GM18498 (cell line): ENCODE results near the gene EXOC6B.

ENCODE experiments used
- ATAC-seq: cut with Tn5 transposase; IDR thresholded peaks from one replicate; pipeline ENCODE4 v1.9.1; 2021; ENCODE audit warnings: mild to moderate bottlenecking, moderate library complexity; ENCODE audit not compliant: unreplicated experiment

The EXOC6B gene

DNA sequence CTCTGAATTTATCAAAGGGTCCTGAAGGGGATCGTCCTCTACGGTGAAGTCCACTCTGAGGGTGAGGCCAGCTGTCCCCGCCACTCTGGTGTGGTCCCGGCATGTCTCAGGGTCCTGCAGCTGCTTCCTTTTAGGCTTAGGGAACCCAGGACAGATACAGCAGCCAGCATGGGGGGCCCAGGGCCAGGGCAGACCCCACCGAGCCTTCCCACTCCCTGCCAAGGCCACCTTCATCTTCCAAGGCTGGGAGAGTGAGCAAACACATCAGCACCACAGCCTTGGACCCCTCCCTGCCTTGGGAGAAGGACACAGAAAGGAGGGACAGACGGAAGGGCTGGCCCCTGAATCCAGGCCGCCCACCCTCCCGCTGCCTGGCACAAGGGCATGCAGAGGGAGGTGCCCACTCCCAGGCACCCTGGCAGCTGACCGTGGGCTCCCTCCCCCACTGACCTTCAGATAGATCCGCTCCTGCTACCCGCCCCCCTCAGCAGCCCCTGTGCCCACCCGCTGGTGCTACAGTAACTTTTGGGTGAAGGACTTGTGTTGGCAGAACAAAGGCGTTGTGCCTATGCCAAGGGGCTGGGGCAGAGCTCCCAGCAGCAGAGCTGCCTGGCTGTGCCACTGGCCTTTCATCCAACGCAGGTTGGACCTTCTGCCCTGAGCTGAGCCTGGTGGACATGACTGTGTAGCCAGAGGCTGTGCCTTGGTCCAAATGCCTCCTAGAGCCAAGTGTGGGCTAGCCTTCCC, 685.8 kb downstream of the EXOC6B start:
- no peak for ATAC-seq

GRCh38 chr2:72139471-72139873, 686.4 kb downstream of the EXOC6B start:
- ATAC-seq, result no peak

DNA sequence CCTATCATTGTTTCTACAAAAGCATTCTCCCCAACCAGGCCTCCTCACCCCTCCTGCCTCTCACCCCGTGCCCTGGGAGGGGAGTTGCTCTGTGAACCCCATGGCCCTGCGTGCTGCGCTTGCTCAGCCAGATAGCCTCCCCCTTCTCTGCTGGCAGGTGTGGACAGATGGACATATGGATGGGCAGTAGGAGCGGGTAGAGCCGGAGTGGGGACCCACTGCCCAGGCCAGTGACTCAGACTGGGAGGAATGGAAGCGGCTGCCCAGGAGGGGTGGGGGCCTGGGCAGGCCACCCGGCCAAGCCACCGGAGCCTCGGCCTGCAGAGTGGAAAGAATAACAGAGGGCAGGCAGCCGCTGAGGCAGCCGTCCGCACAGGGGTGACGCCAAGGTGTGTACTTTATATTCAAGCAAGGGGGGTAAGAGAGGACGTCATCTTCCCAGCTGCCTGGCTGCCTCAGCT, 686.9 kb downstream of the EXOC6B start:
- no peak for ATAC-seq

DNA sequence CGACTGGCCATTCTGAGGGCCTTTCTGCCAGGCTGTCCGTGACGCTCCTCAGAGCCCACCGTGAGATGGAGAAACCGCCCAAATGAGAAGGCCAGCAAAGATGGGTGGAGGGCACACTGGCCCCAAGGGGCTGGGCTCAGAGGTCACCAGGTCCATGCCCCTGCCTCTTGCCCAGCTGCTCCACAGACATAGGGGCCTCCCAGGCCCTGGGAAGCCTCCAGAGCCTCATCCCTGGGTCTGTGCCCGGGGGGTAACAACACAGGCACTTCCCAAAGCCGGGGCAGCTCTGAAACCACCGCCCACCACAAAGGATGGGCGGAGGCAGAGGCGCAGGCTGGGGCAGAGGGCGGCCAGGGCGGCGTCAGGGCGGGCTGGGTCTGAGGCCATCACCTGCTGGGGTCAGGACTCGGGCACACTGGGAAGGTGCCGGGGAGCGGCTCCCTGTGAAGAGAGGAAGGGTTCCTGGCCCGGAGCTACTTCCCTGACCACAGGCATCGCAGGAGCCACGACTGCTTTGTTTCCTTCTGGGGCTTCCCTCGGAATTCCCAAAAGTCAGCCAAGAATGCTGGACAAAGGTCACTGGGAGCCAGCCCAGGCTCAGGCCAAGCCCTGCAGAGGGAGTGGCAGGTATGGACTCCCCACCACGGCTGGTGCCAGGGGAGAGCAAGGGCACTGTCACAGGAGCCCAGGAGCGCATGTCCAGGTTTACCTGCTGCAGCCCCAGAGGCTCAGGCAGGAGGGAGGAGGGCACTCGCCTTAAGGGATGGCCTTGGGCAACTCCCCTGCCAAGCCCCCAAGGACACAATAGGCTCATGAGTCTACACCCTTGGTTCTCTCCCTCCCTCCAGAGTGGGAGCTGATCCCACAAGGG, 687.6 kb downstream of the EXOC6B start:
- no peak for ATAC-seq

GRCh38 chr2:72137498-72138010, 688.3 kb downstream of the EXOC6B start:
- peak; percentile 94 for ATAC-seq

- ATAC-seq, result peak; percentile 13
Observed at GRCh38 chr2:72136933-72137497, 688.8 kb downstream of the EXOC6B start.

DNA sequence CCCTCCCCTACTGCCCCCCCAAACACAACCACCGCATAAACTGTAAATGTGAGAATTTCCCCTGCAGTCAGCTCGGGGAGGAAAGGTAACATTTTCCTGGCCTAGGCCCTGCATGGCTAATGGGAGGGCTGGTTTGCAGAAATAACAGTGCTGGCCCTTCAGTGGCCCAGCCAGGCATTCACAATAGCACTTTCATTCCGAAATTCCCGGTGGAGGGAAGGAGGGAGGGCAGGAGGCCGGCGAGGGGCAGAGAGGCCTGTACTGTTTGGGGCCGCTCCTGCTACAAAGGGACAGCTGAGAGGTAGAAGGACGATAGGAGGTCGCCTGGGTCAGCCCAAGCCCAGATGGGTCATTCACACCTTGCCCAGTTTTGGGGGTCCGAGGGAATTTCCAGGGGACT, 689.5 kb downstream of the EXOC6B start:
- ATAC-seq, result no peak

DNA sequence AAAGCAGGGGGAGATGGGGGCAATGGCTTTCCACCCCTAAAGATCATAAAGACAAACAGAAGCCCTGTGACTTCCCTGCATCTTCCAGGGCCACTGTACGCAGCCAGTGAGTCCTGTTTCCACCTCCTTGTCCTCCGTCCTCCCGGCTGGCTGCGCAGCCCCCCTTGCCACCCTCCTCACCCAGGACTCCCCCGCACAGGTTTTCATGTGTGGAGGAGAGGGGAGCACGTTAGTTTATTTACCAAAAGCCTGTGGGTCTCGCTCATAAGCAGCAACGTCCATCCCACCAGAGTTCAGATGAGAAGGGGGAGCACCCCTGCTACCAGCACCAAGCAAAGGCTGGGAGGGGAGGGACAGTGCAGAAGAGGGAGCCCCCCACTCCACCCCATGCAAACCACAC, 689.9 kb downstream of the EXOC6B start:
- no peak for ATAC-seq

- no peak for ATAC-seq
Observed at GRCh38 chr2:72134997-72135800, 690.6 kb downstream of the EXOC6B start.

DNA sequence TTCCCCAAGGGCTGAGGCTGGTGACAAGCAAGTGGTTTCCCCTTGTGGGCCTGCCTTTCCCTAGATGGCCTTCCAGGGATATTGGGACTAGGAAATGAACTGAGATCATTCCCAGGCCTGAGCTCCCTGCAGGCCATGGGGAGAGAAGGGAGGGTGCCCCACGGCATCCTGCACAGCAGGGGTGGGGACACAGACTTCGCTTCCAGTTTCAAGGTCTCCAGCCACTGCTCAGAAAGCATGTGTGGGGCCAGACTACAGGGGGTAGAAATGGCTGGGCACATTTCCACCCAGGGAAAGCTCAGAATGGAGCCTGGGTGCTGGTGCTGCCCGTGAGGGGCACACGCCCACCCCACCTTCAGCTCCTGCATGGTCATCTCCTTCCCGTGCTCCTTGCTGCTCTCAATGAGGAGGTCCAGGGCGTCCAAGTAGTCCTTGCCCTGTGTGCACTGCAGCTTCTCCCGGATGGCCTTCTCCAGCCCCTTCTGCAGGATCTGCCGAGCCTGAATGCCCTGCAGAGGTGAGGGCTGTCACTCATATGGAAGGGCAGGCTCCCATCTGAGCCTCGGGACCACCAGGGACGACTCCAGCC, 691.3 kb downstream of the EXOC6B start:
- no peak for ATAC-seq

GRCh38 chr2:72133721-72134407, 692.0 kb downstream of the EXOC6B start:
- no peak for ATAC-seq

DNA sequence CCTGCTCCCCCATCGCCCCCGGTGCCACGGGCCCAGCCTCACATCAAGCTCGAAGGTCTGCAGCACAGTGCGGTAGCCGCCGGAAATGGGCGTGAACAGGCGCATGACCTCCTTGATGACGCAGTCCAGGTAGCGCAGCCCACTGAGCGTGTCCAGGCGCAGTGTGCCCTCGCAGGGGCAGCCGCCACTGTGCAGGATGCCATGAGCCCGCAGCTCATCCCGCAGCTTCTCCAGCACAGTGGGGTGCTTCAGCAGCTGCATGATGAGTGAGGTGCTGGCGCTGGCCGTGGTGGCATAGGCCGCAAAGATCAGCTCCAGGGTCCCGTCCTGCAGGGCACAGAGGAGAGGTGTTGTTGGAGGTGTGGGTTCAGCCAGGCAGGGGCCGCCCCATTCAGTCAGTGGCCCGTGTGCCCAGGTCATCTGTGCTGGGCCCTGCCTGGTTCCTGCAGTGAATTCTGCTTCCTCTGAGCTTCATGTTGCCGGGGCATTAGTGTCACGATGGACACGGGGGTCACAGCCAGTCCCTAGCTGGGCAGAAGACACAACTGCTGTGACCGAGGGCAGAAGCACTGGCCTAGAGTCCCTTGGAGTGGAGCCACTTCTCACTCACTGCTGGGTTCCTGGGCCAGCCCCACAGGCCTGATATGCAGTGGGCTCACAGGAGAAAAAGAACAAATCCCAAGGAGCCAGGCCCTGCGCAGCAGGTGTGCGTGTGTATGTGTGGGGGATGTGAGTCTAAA, 692.7 kb downstream of the EXOC6B start:
- no peak for ATAC-seq

- no peak for ATAC-seq
Observed at GRCh38 chr2:72131916-72132841, 693.7 kb downstream of the EXOC6B start.

- ATAC-seq, result no peak
Observed at GRCh38 chr2:72131371-72131891, 694.4 kb downstream of the EXOC6B start.

DNA sequence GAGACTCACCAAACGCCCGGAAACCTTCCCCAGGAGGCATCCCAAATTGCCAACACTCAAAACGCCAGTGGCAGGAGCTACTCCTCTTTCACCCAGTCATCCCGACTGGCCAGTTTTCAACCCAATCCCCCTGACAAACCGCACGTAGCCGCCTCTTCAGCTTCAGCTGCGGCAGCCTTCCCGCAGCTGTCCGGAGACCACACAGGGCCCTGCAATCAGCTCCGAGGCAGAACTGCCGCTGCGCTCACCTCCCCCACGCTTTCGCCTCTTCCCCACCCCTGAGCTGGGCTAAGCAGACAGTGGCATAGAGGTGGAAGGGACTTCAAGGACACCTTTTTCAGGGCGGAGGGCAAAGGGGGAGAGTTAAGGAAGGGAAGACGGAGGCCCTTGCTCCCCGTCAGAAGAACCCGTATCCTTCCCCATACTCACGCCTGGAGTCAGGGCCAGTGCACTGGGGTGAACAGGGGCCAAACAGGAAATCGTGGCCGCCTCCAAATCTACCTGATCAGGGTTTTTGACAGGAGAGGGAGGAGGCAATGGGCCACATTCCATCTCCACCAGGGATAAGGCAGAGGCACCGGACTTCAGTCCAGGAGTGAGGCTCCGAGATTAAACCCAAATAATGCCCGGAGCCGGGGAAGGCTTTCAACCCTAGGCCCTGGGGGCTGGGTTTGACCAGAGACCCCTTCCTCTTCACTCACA, 695.0 kb downstream of the EXOC6B start:
- ATAC-seq, result no peak

GRCh38 chr2:72129681-72130340, 696.0 kb downstream of the EXOC6B start:
- no peak for ATAC-seq

- no peak for ATAC-seq
Observed at GRCh38 chr2:72128843-72129227, 697.0 kb downstream of the EXOC6B start.
